ENCODE data around the gene ART4. TPM values are rescaled to one million over a fixed set of nuclear protein-coding genes. Genes with fewer than 3 reads are reported as not detected.
A peak's percentile ranks its signal among the peaks of the same experiment; 100 is the strongest.

The ART4 gene, protein sequence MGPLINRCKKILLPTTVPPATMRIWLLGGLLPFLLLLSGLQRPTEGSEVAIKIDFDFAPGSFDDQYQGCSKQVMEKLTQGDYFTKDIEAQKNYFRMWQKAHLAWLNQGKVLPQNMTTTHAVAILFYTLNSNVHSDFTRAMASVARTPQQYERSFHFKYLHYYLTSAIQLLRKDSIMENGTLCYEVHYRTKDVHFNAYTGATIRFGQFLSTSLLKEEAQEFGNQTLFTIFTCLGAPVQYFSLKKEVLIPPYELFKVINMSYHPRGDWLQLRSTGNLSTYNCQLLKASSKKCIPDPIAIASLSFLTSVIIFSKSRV
- not detected in 2 replicates for total RNA-seq
- polyA plus RNA-seq = 0.24 TPM in 1 of 2 replicates, not detected in the other

DNA sequence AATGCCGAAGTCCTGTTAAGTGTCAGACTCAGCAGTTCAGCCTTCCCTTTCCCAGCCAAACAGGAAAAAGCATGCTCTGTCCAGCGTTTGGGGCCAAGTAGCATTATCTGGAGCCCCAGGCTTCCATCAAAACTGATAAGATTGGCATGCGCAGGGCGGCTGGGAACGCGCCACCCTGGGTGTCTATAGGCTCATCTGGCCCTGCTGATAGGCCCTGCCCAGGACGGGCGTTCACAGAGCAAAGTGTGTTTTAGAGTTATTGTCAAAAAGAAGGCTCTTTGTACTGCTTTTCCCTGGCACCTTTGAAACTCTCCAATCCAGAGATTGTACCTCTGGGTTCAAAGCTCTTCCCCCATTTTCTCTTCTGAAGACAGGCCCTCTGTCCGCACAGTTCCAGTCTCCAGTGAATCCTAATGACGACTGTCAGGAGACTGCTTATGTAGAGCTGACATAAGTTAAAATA is at the start of gene ART4:
ART4 (minus strand) TSS at position 102 of the 463 bp plus-strand sequence. CDS start 413 bp downstream, outside the sequence.
- H3K36me3 ChIP-seq = no peaks in the 10 kb centered on the region
- H3K27me3 ChIP-seq = no peaks in the 10 kb centered on the region
- TF ChIP-seq, protein P1, sequence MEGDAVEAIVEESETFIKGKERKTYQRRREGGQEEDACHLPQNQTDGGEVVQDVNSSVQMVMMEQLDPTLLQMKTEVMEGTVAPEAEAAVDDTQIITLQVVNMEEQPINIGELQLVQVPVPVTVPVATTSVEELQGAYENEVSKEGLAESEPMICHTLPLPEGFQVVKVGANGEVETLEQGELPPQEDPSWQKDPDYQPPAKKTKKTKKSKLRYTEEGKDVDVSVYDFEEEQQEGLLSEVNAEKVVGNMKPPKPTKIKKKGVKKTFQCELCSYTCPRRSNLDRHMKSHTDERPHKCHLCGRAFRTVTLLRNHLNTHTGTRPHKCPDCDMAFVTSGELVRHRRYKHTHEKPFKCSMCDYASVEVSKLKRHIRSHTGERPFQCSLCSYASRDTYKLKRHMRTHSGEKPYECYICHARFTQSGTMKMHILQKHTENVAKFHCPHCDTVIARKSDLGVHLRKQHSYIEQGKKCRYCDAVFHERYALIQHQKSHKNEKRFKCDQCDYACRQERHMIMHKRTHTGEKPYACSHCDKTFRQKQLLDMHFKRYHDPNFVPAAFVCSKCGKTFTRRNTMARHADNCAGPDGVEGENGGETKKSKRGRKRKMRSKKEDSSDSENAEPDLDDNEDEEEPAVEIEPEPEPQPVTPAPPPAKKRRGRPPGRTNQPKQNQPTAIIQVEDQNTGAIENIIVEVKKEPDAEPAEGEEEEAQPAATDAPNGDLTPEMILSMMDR (IDR thresholded peaks at IDR 0.05; ENCODE audit: low read depth, low read length) = no peak
- peak in 1 of 2 donors; percentile 73 for DNase-seq (ENCODE audit: low read depth in 1 of 2, low spot score in 1 of 2)
- no peak within 1 kb of the TSS for H3K4me3 ChIP-seq
- H3K9me3 ChIP-seq (ENCODE audit: low read depth) = no peaks in the 10 kb centered on the region
- H3K4me1 ChIP-seq (ENCODE audit: low read depth) = no peaks in the 10 kb centered on the region
- H3K27ac ChIP-seq = no peak within 1 kb of the TSS

DNA sequence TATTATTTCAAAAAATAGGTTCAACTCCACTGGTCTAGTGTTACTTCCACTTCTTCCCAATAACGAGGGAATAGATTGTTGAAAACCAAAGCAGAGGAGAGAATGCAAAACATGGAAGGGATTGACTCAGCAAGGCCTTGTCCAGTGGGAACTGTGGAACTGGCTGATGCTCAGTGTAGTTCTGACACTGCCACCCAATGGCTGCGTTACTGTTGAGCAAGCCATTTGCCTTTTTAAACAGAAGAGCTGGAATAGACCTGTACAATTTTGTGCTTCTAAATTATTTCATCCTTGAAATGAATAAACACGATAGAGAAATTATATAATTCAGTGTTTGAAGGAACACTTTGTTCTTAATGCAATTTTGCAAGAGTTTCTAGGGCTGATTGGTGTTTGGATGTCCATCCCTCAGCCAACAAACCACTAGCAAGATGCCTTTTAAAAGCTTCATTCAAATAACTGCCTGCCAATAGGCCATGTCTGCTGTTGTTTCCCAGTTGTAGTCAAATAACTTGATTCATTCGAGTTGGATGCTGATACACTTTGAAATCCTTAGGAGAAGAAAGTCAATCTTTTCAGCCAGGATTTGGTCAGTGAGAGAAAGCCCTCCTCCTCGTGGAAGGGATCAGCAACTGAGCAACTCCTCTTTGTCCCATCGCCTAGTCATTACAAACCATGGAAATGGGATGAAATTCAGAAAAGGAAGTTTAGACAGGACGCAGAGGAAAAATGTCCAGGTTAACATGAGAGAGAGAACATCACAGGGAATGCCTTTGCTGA is 49.6 kb upstream of the ART4 start:
- no peaks in the 10 kb centered on the region for H3K27me3 ChIP-seq
- H3K36me3 ChIP-seq = no peaks in the 10 kb centered on the region
- no peak overlapping the region for H3K4me3 ChIP-seq
- no peaks in the 10 kb centered on the region for H3K9me3 ChIP-seq (ENCODE audit: low read depth)
- peak in 1 of 2 donors; percentile 74 for DNase-seq (ENCODE audit: low read depth in 1 of 2, low spot score in 1 of 2)
- no peak overlapping the region for H3K27ac ChIP-seq
- peaks cover 4% of the 10 kb centered on the region for H3K4me1 ChIP-seq (ENCODE audit: low read depth)
- TF ChIP-seq, protein P1 (IDR thresholded peaks at IDR 0.05; ENCODE audit: low read depth, low read length) = peak; percentile 20

DNA sequence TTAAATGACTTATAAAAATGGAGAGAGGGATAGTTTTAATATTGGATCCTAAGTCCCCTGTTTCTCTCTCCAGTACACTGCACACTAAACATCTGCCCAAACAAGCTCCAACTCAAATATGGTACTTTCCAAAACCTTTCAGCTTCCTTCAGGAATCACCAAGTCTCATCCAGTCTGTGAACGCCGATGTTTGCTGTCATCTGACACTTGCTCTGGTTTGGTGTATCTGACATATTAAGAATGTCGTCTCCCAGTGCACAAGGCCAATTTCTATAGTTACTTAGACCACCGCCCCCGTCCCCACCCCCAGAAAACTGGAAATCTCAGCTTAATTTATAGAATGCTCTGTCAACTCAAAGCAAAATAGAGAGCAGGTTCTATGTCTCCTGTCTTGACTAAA is 47.4 kb upstream of the ART4 start:
- Histone ChIP-seq H3K27me3 (no peaks in the 10 kb centered on the region), H3K4me1 (ENCODE audit: low read depth) (no peaks in the 10 kb centered on the region), H3K36me3 (no peaks in the 10 kb centered on the region), H3K4me3 (no peak overlapping the region), H3K27ac (no peak overlapping the region), H3K9me3 (ENCODE audit: low read depth) (no peaks in the 10 kb centered on the region)
- TF ChIP-seq, protein P1 (IDR thresholded peaks at IDR 0.05; ENCODE audit: low read depth, low read length) = no peak
- DNase-seq (ENCODE audit: low read depth in 1 of 2, low spot score in 1 of 2) = no peak

DNA sequence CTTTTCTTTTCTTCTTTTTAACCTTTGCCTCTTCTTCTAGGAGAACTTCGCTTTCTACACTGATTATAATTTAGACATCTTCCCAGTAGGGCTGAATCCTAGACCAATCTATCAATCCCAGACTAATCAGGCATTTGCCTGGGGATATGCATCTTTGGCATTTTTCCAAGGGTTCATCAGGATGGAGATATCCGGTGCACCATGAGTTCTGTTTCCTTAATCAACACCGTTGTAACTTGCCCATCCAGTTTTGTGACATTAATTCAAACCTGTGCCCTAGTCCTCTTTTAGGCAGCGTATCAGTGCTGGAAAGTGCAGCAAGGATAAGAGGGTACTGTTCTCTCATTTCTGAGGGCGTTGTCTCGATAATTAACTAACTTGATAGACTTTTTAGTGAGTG is 42.9 kb upstream of the ART4 start:
- Histone ChIP-seq H3K9me3 (ENCODE audit: low read depth) (no peaks in the 10 kb centered on the region), H3K4me3 (no peak overlapping the region), H3K36me3 (no peaks in the 10 kb centered on the region), H3K27ac (no peak overlapping the region), H3K4me1 (ENCODE audit: low read depth) (peaks cover 7% of the 10 kb centered on the region), H3K27me3 (no peaks in the 10 kb centered on the region)
- TF ChIP-seq, protein P1 (IDR thresholded peaks at IDR 0.05; ENCODE audit: low read depth, low read length) = no peak
- DNase-seq (ENCODE audit: low read depth in 1 of 2, low spot score in 1 of 2) = no peak

DNA sequence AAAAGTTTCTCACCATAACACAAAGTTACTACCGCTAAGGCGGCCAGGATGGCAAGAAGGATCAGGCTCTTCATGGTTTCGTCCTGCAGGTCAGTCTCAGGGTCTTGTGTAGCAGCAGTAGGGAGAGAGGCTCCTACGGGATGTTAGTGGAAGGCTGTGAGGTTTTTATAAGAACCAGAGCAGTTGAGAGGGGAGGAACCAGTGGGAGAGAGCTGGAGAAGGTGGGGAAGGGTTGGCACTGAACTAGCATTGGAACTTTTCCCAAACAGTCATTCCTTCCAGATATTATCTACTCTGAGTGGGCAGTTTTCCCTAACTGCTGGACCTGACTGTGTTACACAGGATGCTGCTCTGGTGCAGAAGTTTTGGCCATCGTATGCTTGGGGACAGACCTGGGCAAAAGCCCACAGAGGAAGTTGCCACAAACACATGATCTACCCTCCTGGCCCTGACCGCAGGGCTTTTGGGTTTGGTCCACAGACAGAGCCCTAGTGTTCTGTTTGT is 42.4 kb upstream of the ART4 start, which contains the start of gene MGP:
MGP (minus strand) TSS at position 137 of the 504 bp plus-strand sequence; CDS start at position 74, 63 bp downstream.
- no peaks in the 10 kb centered on the region for H3K9me3 ChIP-seq (ENCODE audit: low read depth)
- TF ChIP-seq, protein P1 (IDR thresholded peaks at IDR 0.05; ENCODE audit: low read depth, low read length) = no peak
- no peaks in the 10 kb centered on the region for H3K36me3 ChIP-seq
- no peaks in the 10 kb centered on the region for H3K27me3 ChIP-seq
- DNase-seq (ENCODE audit: low read depth in 1 of 2, low spot score in 1 of 2) = peak in 1 of 2 donors; percentile 98
- no peak within 1 kb of the TSS for H3K4me3 ChIP-seq
- peaks cover 7% of the 10 kb centered on the region for H3K4me1 ChIP-seq (ENCODE audit: low read depth)
- H3K27ac ChIP-seq = peak within 1 kb of the TSS; percentile 14
